Sigmoid colon (tissue), 4 donors: ENCODE measurements around the gene WDR88.

Experiments
- EP300 ChIP-seq, 4 donors: sonication (generic); formaldehyde crosslinking; IDR thresholded peaks; one replicate each; pipeline ENCODE4 v1.6.1; 2017; ENCODE audit warnings: antibody characterized with exemption in 4 of 4
- POLR2A ChIP-seq, 2 donors: fragments of 450-650 bp; IDR thresholded peaks; one replicate each; pipeline ENCODE4 v1.6.1; 2016; ENCODE audit warnings: antibody characterized with exemption in 2 of 2, mild to moderate bottlenecking in 2 of 2, moderate library complexity in 2 of 2
- POLR2AphosphoS5 ChIP-seq, 4 donors: sonication (generic); formaldehyde crosslinking; IDR thresholded peaks; one replicate each; pipeline ENCODE4 v1.6.1; 2017; ENCODE audit warnings: antibody characterized with exemption in 4 of 4
- TF ChIP-seq, protein P1 (sequence below), 4 experiments: fragments of 450-650 bp in 3 of 4; fragments of 200-600 bp in 1 of 4; IDR thresholded peaks; one replicate each; pipeline ENCODE4 v1.5.1; 2016 to 2019; ENCODE audit warnings: antibody characterized with exemption in 4 of 4, mild to moderate bottlenecking in 3 of 4, moderate library complexity in 2 of 4

DNA sequence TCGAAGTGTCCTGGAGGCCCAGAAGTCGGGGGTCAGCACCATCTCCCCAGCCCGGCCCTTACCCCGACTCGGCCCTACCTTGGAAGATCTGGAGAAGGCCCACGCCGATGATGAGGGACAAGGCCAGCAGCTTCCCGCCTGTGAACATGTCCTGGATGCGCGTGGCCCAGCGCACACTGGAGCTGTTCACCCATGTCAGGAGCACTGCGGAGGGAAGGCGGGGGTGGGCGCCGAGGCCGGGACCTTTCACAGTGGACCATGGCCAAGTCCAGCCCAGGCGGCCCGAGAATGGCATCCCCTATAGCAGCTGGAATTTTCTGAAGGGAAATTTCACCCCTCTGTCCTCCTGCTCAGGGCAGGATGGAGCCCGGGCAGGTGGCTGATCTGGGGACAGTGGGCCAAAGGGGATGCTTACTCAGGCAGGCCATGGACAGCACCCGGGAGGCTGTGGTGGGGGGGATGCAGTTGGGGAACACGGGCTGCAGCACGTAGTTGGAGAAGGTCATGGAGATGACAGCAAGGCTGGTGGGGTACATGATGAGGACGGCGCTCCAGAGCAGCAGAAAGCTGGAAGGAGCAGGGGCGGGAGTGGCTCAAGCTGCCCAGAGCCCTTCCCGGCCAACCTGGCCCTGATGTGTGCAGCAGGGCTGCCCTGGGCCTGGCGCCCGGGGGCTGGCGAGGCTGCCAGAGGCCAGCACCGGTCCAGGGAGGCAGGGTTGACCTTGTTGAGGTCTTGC is 80.7 kb downstream of the WDR88 start:
- TF ChIP-seq, protein P1, sequence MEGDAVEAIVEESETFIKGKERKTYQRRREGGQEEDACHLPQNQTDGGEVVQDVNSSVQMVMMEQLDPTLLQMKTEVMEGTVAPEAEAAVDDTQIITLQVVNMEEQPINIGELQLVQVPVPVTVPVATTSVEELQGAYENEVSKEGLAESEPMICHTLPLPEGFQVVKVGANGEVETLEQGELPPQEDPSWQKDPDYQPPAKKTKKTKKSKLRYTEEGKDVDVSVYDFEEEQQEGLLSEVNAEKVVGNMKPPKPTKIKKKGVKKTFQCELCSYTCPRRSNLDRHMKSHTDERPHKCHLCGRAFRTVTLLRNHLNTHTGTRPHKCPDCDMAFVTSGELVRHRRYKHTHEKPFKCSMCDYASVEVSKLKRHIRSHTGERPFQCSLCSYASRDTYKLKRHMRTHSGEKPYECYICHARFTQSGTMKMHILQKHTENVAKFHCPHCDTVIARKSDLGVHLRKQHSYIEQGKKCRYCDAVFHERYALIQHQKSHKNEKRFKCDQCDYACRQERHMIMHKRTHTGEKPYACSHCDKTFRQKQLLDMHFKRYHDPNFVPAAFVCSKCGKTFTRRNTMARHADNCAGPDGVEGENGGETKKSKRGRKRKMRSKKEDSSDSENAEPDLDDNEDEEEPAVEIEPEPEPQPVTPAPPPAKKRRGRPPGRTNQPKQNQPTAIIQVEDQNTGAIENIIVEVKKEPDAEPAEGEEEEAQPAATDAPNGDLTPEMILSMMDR (IDR thresholded peaks at IDR 0.05): no peak
- TF ChIP-seq POLR2AphosphoS5 (IDR thresholded peaks at IDR 0.05) (no peak), POLR2A (IDR thresholded peaks at IDR 0.05) (no peak), EP300 (IDR thresholded peaks at IDR 0.05) (no peak)
